ENCODE results near the gene FRMD4A.

- TF ChIP-seq CTCF (IDR thresholded peaks at IDR 0.05) (no peak), POLR2A (IDR thresholded peaks at IDR 0.05) (no peak), EP300 (IDR thresholded peaks at IDR 0.05) (no peak)
Observed at GRCh38 chr10:13693783-13694700, 636.7 kb downstream of the FRMD4A start.

All from upper lobe of left lung (tissue), 4 donors.